Embryonic facial prominence (tissue), 1 donor: ENCODE measurements around the gene NPHS1.
"Not testable (repeated sequence)": the region's sequence is repeated elsewhere in the genome, so short reads cannot be mapped to it uniquely, and the experiment has no call there.

Experiments
- DNase-seq: peaks from one replicate; pipeline ENCODE4 v3.0.0-alpha.2; 2016; ENCODE audit errors: extremely low spot score

NPHS1 gene

GRCh38 chr19:35874392-35874930 is 22.2 kb upstream of the NPHS1 start:
- DNase-seq: no peak

- no peak for DNase-seq
Measured at GRCh38 chr19:35872180-35872579, 19.9 kb upstream of the NPHS1 start.

GRCh38 chr19:35871611-35872010 is 19.3 kb upstream of the NPHS1 start:
- no peak for DNase-seq

GRCh38 chr19:35870798-35871197 is 18.5 kb upstream of the NPHS1 start:
- no peak for DNase-seq

DNA sequence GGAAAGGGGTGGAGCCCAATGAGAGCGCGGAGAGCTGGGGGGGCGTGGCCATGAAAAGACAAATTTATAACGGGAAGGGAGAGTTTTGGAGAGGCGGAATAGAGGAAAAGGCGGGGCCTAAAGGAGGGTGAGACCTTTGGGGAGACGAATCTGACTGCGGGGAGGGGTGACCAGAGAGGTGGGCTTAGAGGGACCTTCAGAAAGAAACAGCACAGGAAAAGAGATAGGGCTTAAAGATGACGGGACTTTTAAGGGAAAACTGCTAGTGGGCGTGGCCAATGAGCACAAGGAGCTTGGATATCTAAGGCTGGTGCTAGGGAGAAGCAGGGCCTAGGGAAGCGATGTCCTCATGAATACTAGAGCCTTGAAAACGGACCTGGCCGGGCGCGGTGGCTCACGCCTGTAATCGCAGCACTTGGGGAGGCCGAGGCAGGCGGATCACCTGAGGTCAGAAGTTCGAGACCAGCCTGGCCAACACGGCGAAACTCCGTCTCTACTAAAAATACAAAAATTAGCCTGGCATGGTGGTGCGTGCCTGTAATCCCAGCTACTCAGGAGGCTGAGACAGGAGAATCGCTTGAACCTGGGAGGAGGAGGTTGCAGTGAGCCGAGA is 17.9 kb upstream of the NPHS1 start:
- DNase-seq: not testable (repeated sequence)

DNA sequence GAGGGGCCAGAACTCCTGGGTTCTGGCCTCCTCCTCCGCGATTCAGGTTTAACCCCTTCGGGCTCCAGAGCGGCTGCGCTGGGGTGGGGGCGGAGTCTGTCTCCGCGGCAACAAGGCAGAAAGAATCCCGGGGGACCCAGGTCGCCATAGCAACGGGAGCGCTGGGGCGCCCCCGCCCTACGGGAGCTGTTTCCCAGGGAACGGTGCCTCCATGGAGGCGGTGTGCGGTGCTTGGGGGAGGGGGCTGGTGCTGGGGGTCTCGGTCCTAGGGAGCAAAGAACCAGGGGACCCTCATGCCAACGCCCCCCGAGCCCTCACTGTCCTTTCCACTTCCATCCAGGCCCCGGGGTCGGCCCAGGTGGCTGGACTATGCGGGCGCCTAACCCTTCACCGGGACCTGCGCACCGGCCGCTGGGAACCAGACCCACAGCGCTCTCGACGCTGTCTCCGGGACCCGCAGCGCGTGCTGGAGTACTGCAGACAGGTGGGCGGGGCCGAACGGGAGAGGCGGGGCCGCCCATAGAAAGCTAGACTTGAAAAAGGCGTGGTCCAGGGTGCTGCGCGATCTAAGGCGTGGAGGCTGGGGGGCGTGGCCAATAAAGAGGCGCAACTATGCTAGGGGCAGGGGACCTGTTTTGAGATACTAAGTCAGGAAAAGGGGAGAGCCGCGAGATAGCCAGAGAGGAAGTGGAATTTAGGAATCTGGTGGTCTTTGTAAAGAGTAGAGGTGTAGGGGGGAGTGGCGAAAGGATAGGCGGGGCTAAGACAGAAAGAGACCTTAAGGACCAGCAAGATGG is 17.2 kb upstream of the NPHS1 start:
- DNase-seq: peak; percentile 29

- DNase-seq: no peak
Measured at GRCh38 chr19:35868823-35869326, 16.6 kb upstream of the NPHS1 start.

GRCh38 chr19:35868172-35868822 is 16.0 kb upstream of the NPHS1 start, which contains the start of gene APLP1:
Gene APLP1 (plus strand): TSS chr19:35868574. CDS start chr19:35868637, 63 bp downstream.
- DNase-seq: no peak

GRCh38 chr19:35863018-35863417 is 10.7 kb upstream of the NPHS1 start:
- no peak for DNase-seq

DNA sequence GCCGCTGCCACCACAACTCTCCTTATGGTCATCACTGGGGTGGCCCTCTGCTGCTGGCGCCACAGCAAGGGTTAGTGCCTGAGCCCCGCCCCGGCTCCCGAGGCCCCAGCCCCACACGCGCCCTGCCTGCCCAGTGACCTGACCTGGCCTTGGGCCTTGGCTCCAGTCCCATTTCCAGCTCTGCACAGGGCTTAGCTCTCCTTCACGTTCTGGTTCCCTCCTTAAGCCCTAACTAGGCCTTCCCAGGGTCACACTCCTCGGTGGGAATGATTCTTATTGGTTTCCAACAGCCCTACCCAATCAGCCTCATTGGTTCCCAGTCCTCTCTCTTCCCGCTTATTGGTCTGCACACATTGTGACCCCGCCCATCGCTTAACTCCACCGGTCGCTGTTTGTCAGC is 10.2 kb upstream of the NPHS1 start:
- DNase-seq: no peak

- no peak for DNase-seq
Measured at GRCh38 chr19:35861640-35862160, 9.4 kb upstream of the NPHS1 start.

GRCh38 chr19:35860818-35861639 is 8.7 kb upstream of the NPHS1 start:
- DNase-seq: no peak

DNA sequence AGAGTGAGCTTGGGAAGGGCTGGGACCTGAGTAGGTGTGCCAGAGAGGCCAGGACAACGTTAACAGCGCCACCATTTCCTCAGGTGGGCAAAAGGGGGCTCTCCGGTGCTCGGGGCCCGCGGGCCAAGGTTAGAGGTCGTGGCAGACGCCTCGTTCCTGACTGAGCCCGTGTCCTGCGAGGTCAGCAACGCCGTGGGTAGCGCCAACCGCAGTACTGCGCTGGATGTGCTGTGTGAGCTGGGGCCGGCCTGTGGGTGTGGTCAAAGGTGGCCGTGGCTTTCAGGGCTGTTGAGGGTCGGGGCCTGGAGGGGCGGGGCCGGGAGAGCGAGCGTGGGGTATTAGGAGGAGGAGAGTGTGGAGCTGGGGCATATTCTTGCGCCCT is 8.1 kb upstream of the NPHS1 start:
- no peak for DNase-seq

- no peak for DNase-seq
Measured at GRCh38 chr19:35859414-35859813, 7.1 kb upstream of the NPHS1 start.

GRCh38 chr19:35858311-35858710 is 6.0 kb upstream of the NPHS1 start:
- no peak for DNase-seq

GRCh38 chr19:35856546-35857149 is 4.3 kb upstream of the NPHS1 start, which contains the start of gene KIRREL2:
Gene KIRREL2 (plus strand): TSS chr19:35856911. CDS start chr19:35857120, 209 bp downstream.
- no peak for DNase-seq

DNA sequence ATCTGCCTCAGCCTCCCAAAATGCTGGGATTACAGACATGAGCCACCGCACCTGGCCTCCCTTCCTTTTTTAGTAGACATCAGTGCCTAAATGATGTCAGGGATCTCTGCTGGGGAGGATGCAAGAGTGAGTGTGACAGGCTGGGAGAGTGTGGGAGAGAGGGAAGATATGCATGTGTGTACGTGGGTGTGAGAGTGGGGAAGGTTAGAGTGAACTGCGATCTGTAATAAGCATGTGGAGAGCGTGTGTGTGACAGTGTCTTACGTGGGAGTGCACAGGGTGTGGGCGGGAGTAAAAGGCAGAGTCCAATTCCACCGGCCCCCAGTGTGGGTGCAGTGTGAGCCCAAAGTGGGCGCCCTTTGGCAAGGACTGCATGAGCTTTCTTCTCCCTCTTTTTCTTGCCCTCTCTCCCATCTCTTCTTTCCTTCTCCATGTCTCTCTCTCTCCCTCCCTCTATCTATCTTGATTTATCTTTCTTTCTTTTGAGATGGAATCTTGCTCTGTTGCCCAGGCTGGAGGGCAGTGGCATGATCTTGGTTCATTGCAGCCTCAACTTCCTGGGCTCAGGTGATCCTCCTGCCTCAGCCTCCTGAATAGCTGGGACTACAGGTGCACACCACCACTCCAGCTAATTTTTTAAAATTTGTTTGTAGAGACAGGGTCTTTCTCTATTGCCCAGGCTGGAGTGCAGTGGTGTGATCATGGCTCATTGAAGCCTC is 893 bp upstream of the NPHS1 start:
- no peak for DNase-seq

GRCh38 chr19:35851213-35852028 is 883 bp downstream of the NPHS1 start:
- no peak for DNase-seq

- no peak for DNase-seq
Measured at GRCh38 chr19:35848919-35849505, 3.3 kb downstream of the NPHS1 start.
